ENCODE measurements around the gene CCM2L.

- TF ChIP-seq POLR2A (IDR thresholded peaks at IDR 0.05; ENCODE audit: low read depth, low read length): no peak
- TF ChIP-seq TAF1 (IDR thresholded peaks at IDR 0.05; ENCODE audit: borderline replicate concordance, low read depth, low read length): no peak
- no peak for TF ChIP-seq POLR2AphosphoS5 (IDR thresholded peaks at IDR 0.05; ENCODE audit: low read depth, low read length)
These were observed 59.5 kb downstream of the CCM2L start for GRCh38 chr20:32069711-32070110.
